ENCODE measurements around the gene IQGAP1.

IQGAP1 gene

DNA sequence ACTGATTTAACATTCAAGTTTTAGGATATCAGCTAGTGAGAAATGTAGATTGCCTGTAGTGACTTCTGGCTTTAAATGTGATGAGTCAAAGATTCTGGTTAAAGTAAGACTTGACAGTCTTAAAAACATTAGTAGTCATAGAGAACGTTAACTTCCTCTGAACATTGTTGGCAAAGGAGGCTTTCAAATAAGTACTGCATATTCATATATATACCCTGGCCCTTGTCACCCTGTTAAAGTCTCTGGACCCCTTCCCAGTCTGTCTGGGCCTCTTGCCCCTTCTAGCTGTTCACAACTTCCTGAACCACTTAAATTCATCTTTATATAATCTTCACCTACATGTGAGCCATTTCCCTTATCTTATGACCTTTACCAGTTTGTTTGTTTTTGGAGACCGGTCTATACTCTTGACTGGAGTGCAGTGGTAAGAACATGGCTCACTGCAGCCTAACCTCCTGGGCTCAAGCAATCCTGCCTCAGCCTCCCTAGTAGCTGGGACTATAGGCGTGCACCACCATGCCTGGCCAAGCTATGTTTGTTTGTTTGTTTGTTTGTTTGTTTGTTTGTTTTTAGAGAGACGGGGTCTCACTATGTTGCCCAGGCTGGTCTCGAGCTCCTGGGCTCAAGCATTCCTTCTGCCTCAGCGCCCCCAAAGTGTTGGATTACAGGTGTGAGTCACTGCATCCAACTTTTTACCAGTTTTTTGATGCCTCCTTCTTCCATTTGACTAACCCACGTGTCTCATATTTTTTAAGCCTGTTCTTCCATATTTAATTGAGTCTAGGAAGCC, 77.3 kb downstream of the IQGAP1 start:
- TF ChIP-seq, protein P1, sequence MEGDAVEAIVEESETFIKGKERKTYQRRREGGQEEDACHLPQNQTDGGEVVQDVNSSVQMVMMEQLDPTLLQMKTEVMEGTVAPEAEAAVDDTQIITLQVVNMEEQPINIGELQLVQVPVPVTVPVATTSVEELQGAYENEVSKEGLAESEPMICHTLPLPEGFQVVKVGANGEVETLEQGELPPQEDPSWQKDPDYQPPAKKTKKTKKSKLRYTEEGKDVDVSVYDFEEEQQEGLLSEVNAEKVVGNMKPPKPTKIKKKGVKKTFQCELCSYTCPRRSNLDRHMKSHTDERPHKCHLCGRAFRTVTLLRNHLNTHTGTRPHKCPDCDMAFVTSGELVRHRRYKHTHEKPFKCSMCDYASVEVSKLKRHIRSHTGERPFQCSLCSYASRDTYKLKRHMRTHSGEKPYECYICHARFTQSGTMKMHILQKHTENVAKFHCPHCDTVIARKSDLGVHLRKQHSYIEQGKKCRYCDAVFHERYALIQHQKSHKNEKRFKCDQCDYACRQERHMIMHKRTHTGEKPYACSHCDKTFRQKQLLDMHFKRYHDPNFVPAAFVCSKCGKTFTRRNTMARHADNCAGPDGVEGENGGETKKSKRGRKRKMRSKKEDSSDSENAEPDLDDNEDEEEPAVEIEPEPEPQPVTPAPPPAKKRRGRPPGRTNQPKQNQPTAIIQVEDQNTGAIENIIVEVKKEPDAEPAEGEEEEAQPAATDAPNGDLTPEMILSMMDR (IDR thresholded peaks at IDR 0.05; ENCODE audit: insufficient read depth, low read length, missing control alignments): no peak
- DNase-seq (ENCODE audit: low read depth, low spot score): no peak
- POLR2A ChIA-PET: interaction anchor here (1.0 kb wide), 1 partner anchor 65 kb away, joined by 3 read pairs; the partner anchor contains the start of gene CRTC3
- CTCF ChIA-PET: interaction anchor here (1.1 to 10.4 kb wide), 7 partner anchors 10 to 172 kb away, joined by 3 to 104 read pairs (median 5); no protein-coding TSS in a partner anchor
- no peak overlapping the region for H3K4me3 ChIP-seq (ENCODE audit: low read depth, low read length)

- H3K4me3 ChIP-seq (ENCODE audit: low read depth, low read length): no peak overlapping the region
- POLR2A ChIA-PET: no interaction called here
- TF ChIP-seq, protein P1 (IDR thresholded peaks at IDR 0.05; ENCODE audit: insufficient read depth, low read length, missing control alignments): no peak
- CTCF ChIA-PET: interaction anchor here (1.1 to 10.4 kb wide), 7 partner anchors 16 to 150 kb away, joined by 3 to 104 read pairs (median 7); no protein-coding TSS in a partner anchor
- DNase-seq (ENCODE audit: low read depth, low spot score): no peak
Observed at GRCh38 chr15:90465930-90466567, 78.0 kb downstream of the IQGAP1 start.

DNA sequence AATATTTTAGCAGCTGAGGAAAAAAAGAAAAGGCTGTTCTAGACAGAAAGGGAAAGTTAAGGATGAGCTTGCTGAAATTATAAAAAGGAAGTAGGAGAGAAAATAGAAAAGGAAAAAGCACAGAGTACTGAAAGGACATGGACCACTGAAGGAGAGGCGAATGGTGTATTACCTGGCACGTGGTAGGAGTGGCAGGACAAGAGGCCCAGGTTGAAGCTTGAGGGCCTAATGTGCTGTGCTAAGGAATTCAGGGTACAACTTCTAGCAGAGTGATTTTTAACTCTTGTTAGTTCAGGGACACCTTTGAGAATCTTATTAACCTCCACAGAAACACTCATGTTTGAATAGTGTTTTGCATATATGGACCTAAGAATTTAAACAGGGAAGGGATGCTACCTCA, 81.7 kb downstream of the IQGAP1 start:
- ChIA-PET CTCF (interaction anchor here (0.8 to 10.4 kb wide), 5 partner anchors 11 to 169 kb away, joined by 3 to 104 read pairs (median 4); no protein-coding TSS in a partner anchor), POLR2A (no interaction called here)
- H3K4me3 ChIP-seq (ENCODE audit: low read depth, low read length): no peak overlapping the region
- DNase-seq (ENCODE audit: low read depth, low spot score): no peak
- TF ChIP-seq, protein P1 (IDR thresholded peaks at IDR 0.05; ENCODE audit: insufficient read depth, low read length, missing control alignments): no peak

DNA sequence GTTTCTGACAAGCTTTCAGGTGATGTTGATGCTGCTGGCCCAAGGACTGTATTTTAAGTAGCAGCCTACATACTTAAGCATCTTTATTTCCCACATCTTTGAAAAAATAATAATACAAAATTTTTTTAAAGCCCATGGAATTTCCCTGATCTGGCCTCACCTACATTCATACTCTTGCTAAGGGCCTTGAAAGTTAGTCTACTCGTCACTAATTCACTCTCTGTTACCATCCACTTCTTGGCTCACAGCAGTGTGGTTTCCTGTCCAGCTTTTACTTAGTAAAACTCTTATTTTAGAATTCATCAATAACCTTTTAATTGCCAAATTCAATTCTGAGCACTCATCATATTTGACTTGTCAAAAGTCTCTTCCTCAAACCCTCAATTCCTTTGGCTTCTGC, 82.4 kb downstream of the IQGAP1 start:
- ChIA-PET POLR2A (no interaction called here), CTCF (interaction anchor here (1.1 to 10.4 kb wide), 3 partner anchors 11 to 170 kb away, joined by 3 to 104 read pairs (median 14); no protein-coding TSS in a partner anchor)
- TF ChIP-seq, protein P1 (IDR thresholded peaks at IDR 0.05; ENCODE audit: insufficient read depth, low read length, missing control alignments): no peak
- no peak overlapping the region for H3K4me3 ChIP-seq (ENCODE audit: low read depth, low read length)
- DNase-seq (ENCODE audit: low read depth, low spot score): no peak

GRCh38 chr15:90471126-90471525, 83.1 kb downstream of the IQGAP1 start:
- DNase-seq (ENCODE audit: low read depth, low spot score): no peak
- TF ChIP-seq, protein P1 (IDR thresholded peaks at IDR 0.05; ENCODE audit: insufficient read depth, low read length, missing control alignments): no peak
- ChIA-PET CTCF (interaction anchor here (2.1 to 10.4 kb wide), 2 partner anchors 10 to 151 kb away, joined by 14 to 104 read pairs; no protein-coding TSS in a partner anchor), POLR2A (no interaction called here)
- H3K4me3 ChIP-seq (ENCODE audit: low read depth, low read length): no peak overlapping the region

- no peak overlapping the region for H3K4me3 ChIP-seq (ENCODE audit: low read depth, low read length)
- CTCF ChIA-PET: interaction anchor here (2.1 to 10.4 kb wide), 2 partner anchors 10 to 152 kb away, joined by 14 to 104 read pairs; no protein-coding TSS in a partner anchor
- TF ChIP-seq, protein P1 (IDR thresholded peaks at IDR 0.05; ENCODE audit: insufficient read depth, low read length, missing control alignments): no peak
- POLR2A ChIA-PET: no interaction called here
- DNase-seq (ENCODE audit: low read depth, low spot score): no peak
Observed at GRCh38 chr15:90471769-90472168, 83.7 kb downstream of the IQGAP1 start.

All from AG04449 (cell line).